CD4-positive, alpha-beta T cell (primary cell): ENCODE measurements around the gene DICER1. TPM values are rescaled to one million over a fixed set of nuclear protein-coding genes. Genes with fewer than 3 reads are reported as not detected.
"Not testable (repeated sequence)": the region's sequence is repeated elsewhere in the genome, so short reads cannot be mapped to it uniquely, and the experiment has no call there.

ENCODE experiments used
- ATAC-seq: fragments of 200-7000 bp; cut with Tn5 transposase; one replicate; pipeline ENCODE4 v1.10.0; 2022; ENCODE audit warnings: mild to moderate bottlenecking; ENCODE audit not compliant: poor library complexity
- CTCF ChIA-PET: fragments of 350-600 bp; sonication (Branson Sonifier 250); formaldehyde crosslinking; loops from one replicate; lab custom pipeline; 2021; ENCODE audit warnings: antibody characterized with exemption, inconsistent platforms; lab: Charles Lee
- POLR2A ChIA-PET: fragments of 350-600 bp; sonication (Branson Sonifier 250); formaldehyde crosslinking; loops from one replicate; lab custom pipeline; 2021; ENCODE audit warnings: antibody characterized with exemption, inconsistent platforms; lab: Charles Lee
- DNase-seq, 14 experiments: peaks; one replicate each; pipeline ENCODE4 v3.0.0-alpha.2; 2013 to 2020; ENCODE audit warnings: mixed read lengths in 2 of 14
- H3K27ac ChIP-seq, 2 donors: one replicate each; pipeline versions ENCODE4 v1.5.1 to v1.7.0; 2013; ENCODE audit warnings: low read length in 2 of 2, low read depth in 1 of 2, mild to moderate bottlenecking in 1 of 2
- H3K27me3 ChIP-seq, 2 experiments: 1 replicate in 1 of 2; 2 replicates in 1 of 2; pipeline versions ENCODE4 v1.6.1 to v1.7.0; 2013; ENCODE audit warnings: low read length in 2 of 2, control low read depth in 1 of 2, mild to moderate bottlenecking in 1 of 2, moderate library complexity in 1 of 2; ENCODE audit not compliant: insufficient read depth in 2 of 2, control insufficient read depth in 1 of 2
- H3K36me3 ChIP-seq: one replicate; pipeline ENCODE4 v1.6.1; 2013; ENCODE audit warnings: low read length, control low read depth; ENCODE audit not compliant: insufficient read depth
- H3K4me1 ChIP-seq: one replicate; pipeline ENCODE4 v1.6.1; 2013; ENCODE audit warnings: low read length, control low read depth; ENCODE audit not compliant: insufficient read depth
- H3K4me3 ChIP-seq: one replicate; pipeline ENCODE4 v1.5.1; 2013; ENCODE audit warnings: mild to moderate bottlenecking, low read length, moderate library complexity
- H3K9me3 ChIP-seq, 2 experiments: 1 replicate in 1 of 2; 2 replicates in 1 of 2; pipeline versions ENCODE4 v1.6.1 to v1.7.0; 2013; ENCODE audit warnings: low read length in 2 of 2, mild to moderate bottlenecking in 2 of 2, control low read depth in 1 of 2, moderate library complexity in 1 of 2; ENCODE audit not compliant: control insufficient read depth in 1 of 2, insufficient read depth in 1 of 2
- H3K27ac Mint-ChIP-seq: one replicate; pipeline ENCODE4 v1.8.0; 2020; ENCODE audit warnings: mixed read lengths
- H3K27me3 Mint-ChIP-seq: one replicate; pipeline ENCODE4 v1.8.0; 2021; ENCODE audit warnings: mixed read lengths
- H3K36me3 Mint-ChIP-seq: one replicate; pipeline ENCODE4 v1.8.0; 2021; ENCODE audit warnings: low read depth, mixed read lengths
- H3K4me1 Mint-ChIP-seq: one replicate; pipeline ENCODE4 v1.8.0; 2021; ENCODE audit warnings: low read depth, mixed read lengths
- H3K4me3 Mint-ChIP-seq: one replicate; pipeline ENCODE4 v1.8.0; 2020; ENCODE audit warnings: mild to moderate bottlenecking, mixed read lengths
- H3K9me3 Mint-ChIP-seq: one replicate; pipeline ENCODE4 v1.8.0; 2020; ENCODE audit warnings: mixed read lengths
- intact Hi-C, 2 experiments: fragments of 100-400 bp; cut with DNase I in 1 of 2; cut with micrococcal nuclease in 1 of 2; formaldehyde crosslinking; loops; one replicate each; pipeline versions ENCODE4 v1.15.1 to v1.9.0; 2023 to 2025; cut with DNase I, micrococcal nuclease
- total RNA-seq, 174 experiments: library from RNA in 2 of 174; stranded (reverse) in 2 of 174; gene quantifications; one replicate each; pipeline ENCODE4 v1.2.3 and lab custom pipeline; 2021 to 2026
- TF ChIP-seq, protein P1 (sequence below): fragments of 200-600 bp; IDR thresholded peaks from one replicate; pipeline ENCODE4 v1.8.0; 2022; ENCODE audit warnings: antibody characterized with exemption, mild to moderate bottlenecking

Gene DICER1
- total RNA-seq, 2 experiments from 2014 or later: 53.7 to 66.0 TPM

DNA sequence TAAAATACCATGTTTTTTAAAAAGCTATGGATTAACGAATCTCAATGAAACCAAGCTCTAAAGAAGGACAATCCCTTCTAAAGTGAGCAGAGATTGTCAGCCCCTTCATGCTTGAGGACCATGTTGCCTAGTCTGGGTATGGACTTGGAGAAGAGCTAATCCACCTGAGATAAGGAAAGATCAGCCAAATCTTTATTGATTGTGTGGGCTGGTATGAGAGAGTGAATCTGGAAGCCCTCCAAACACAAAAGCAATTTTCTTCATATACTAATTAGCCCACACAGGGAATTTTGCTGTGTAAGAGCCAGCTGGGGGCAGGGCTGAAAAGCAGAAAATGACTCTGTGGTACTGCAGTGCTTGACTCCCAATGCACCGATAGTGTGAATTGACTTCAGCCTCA lies 47.4 kb upstream of the DICER1 start:
- no peak overlapping the region for H3K27ac ChIP-seq
- ChIA-PET CTCF (no interaction called here), POLR2A (no interaction called here)
- DNase-seq (no peak), ATAC-seq (no peak)
- H3K4me1 ChIP-seq: no peaks in the 10 kb centered on the region
- H3K9me3 Mint-ChIP-seq: no peaks in the 10 kb centered on the region
- TF ChIP-seq, protein P1, sequence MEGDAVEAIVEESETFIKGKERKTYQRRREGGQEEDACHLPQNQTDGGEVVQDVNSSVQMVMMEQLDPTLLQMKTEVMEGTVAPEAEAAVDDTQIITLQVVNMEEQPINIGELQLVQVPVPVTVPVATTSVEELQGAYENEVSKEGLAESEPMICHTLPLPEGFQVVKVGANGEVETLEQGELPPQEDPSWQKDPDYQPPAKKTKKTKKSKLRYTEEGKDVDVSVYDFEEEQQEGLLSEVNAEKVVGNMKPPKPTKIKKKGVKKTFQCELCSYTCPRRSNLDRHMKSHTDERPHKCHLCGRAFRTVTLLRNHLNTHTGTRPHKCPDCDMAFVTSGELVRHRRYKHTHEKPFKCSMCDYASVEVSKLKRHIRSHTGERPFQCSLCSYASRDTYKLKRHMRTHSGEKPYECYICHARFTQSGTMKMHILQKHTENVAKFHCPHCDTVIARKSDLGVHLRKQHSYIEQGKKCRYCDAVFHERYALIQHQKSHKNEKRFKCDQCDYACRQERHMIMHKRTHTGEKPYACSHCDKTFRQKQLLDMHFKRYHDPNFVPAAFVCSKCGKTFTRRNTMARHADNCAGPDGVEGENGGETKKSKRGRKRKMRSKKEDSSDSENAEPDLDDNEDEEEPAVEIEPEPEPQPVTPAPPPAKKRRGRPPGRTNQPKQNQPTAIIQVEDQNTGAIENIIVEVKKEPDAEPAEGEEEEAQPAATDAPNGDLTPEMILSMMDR: no peak
- H3K36me3 Mint-ChIP-seq: no peaks in the 10 kb centered on the region
- no peak overlapping the region for H3K27ac Mint-ChIP-seq
- H3K4me3 ChIP-seq: no peak overlapping the region
- H3K27me3 ChIP-seq: no peaks in the 10 kb centered on the region
- intact Hi-C loops: no loop called here
- H3K36me3 ChIP-seq: no peaks in the 10 kb centered on the region
- no peak overlapping the region for H3K4me3 Mint-ChIP-seq
- H3K4me1 Mint-ChIP-seq: no peaks in the 10 kb centered on the region
- no peaks in the 10 kb centered on the region for H3K9me3 ChIP-seq
- H3K27me3 Mint-ChIP-seq: no peaks in the 10 kb centered on the region

DNA sequence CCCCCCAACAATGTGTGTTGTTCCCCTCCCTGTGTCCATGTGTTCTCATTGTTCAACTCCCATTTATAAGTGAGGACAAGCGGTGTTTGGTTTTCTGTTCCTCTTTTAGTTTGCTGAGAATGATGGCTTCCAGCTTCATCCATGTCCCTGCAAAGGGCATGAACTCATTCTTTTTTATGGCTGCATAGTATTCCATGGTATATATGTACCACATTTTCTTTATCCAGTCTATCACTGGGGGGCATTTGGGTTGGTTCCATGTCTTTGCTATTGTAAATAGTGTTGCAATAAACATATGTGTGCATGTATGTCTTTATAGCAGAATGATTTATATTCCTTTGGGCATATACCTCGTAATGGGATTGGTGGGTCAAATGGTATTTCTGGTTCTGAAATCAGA lies 44.4 kb upstream of the DICER1 start:
- H3K4me1 ChIP-seq, DNase-seq, H3K9me3 ChIP-seq, CTCF ChIA-PET, POLR2A ChIA-PET, H3K27me3 ChIP-seq, H3K36me3 Mint-ChIP-seq, intact Hi-C loops, H3K9me3 Mint-ChIP-seq, H3K27ac ChIP-seq, H3K36me3 ChIP-seq, H3K27ac Mint-ChIP-seq, H3K27me3 Mint-ChIP-seq, H3K4me3 Mint-ChIP-seq, H3K4me1 Mint-ChIP-seq, H3K4me3 ChIP-seq, ATAC-seq: not testable (repeated sequence)

GRCh38 chr14:95200404-95200803 lies 43.1 kb upstream of the DICER1 start:
- intact Hi-C loops: no loop called here
- no peaks in the 10 kb centered on the region for H3K36me3 Mint-ChIP-seq
- H3K4me3 Mint-ChIP-seq: no peak overlapping the region
- no peaks in the 10 kb centered on the region for H3K4me1 Mint-ChIP-seq
- H3K4me3 ChIP-seq: no peak overlapping the region
- peaks cover 3% of the 10 kb centered on the region for H3K4me1 ChIP-seq
- H3K36me3 ChIP-seq: no peaks in the 10 kb centered on the region
- TF ChIP-seq, protein P1: no peak
- no peaks in the 10 kb centered on the region for H3K27me3 Mint-ChIP-seq
- CTCF ChIA-PET: no interaction called here
- no peak overlapping the region for H3K27ac Mint-ChIP-seq
- DNase-seq (no peak), ATAC-seq (no peak)
- no peaks in the 10 kb centered on the region for H3K9me3 ChIP-seq
- no peak overlapping the region for H3K27ac ChIP-seq
- H3K27me3 ChIP-seq: no peaks in the 10 kb centered on the region
- POLR2A ChIA-PET: no interaction called here
- no peaks in the 10 kb centered on the region for H3K9me3 Mint-ChIP-seq

DNA sequence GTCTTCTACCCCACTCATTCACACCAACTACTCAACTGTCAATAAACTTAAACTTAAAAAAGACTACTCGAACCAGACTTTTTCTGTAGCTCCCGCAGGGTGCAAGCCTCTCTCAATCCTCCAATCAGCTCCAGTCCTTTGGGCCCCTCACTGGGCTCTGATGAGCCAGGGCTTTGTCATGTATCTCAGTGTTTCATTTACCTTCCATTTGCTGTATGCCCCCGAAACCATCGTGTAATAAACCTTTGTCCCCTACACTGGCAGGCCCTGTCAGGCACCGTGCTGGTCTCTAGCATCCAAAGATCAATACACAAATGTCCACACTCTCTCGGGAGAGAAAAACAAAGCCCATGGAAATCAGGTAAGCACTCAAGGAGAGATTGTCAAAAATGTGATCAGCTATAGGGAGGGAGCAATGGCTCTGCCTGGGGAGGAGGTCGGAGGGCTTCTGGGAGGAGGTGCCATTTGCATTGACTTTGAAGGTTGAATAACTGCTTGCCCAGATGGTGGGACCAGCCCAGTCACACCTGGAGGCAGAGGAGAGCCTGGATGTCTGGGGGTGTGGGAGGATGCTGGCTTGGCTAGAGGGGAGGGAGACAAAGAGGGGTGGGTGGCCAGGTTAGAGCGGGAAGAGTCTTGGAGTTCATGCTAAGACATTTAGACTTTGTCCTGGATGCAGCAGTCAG lies 42.1 kb upstream of the DICER1 start:
- no peak overlapping the region for H3K4me3 Mint-ChIP-seq
- intact Hi-C loops: loop anchor here in 1 of 2 experiments (10.0 kb wide), 1 partner anchor 85 kb away; no protein-coding TSS in a partner anchor
- H3K36me3 Mint-ChIP-seq: no peaks in the 10 kb centered on the region
- no peaks in the 10 kb centered on the region for H3K9me3 Mint-ChIP-seq
- ATAC-seq (no peak), DNase-seq (no peak)
- no peak overlapping the region for H3K27ac Mint-ChIP-seq
- H3K4me1 Mint-ChIP-seq: no peaks in the 10 kb centered on the region
- peaks cover 3% of the 10 kb centered on the region for H3K4me1 ChIP-seq
- H3K27me3 Mint-ChIP-seq: no peaks in the 10 kb centered on the region
- TF ChIP-seq, protein P1: no peak
- CTCF ChIA-PET: no interaction called here
- no peaks in the 10 kb centered on the region for H3K36me3 ChIP-seq
- POLR2A ChIA-PET: no interaction called here
- no peak overlapping the region for H3K27ac ChIP-seq
- H3K9me3 ChIP-seq: no peaks in the 10 kb centered on the region
- no peak overlapping the region for H3K4me3 ChIP-seq
- H3K27me3 ChIP-seq: no peaks in the 10 kb centered on the region
